ENCODE data around the gene LPCAT2. TPM values are rescaled to one million over a fixed set of nuclear protein-coding genes. Genes with fewer than 3 reads are reported as not detected.

LPCAT2 gene
- total RNA-seq, 2 experiments from 2014 or later, result not detected

DNA sequence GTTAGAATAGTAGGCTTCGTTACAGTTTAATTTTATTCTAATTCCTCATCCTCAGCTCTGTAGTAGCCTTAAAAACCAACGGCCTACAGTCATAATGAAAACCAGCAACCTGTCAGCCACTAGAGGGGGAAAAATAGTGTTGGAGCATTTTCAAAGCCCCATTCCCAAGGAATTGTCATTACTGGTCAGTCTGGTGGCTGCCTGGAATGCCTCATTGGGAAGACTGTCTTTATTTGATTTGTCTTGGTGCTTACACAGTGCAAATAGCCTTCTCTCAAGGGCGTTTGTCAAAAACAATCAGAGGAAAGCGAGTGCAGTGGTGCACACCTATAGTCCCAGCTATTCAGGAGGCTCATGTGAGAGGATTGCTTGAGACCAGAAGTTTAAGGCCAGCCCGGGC lies 4.7 kb downstream of the LPCAT2 start:
- no peaks in the 10 kb centered on the region for H3K9me2 ChIP-seq (ENCODE audit: insufficient read depth, low read length)
- no peaks in the 10 kb centered on the region for H4K20me1 ChIP-seq (ENCODE audit: insufficient read depth, low read length)
- CTCF ChIA-PET (ENCODE audit: unreplicated experiment), result no interaction called here
- BruUV-seq (replicated peaks), result no TSS peak
- intact Hi-C loops (cut with micrococcal nuclease; ENCODE audit: unreplicated experiment), result no loop called here
- no peaks in the 10 kb centered on the region for H3K9me3 ChIP-seq (ENCODE audit: low read length)
- no peak for DNase-seq (ENCODE audit: low spot score)
- H3K4me3 ChIP-seq (ENCODE audit: low read depth, low read length, poor library complexity, severe bottlenecking), result no peak overlapping the region
- H3K4me1 ChIP-seq (ENCODE audit: insufficient read depth, low read length, poor library complexity, severe bottlenecking), result no peaks in the 10 kb centered on the region
- H2AFZ ChIP-seq (ENCODE audit: low read length), result no peak overlapping the region
- no peak overlapping the region for H3K4me2 ChIP-seq (ENCODE audit: low read length)
- TF ChIP-seq, protein P1, sequence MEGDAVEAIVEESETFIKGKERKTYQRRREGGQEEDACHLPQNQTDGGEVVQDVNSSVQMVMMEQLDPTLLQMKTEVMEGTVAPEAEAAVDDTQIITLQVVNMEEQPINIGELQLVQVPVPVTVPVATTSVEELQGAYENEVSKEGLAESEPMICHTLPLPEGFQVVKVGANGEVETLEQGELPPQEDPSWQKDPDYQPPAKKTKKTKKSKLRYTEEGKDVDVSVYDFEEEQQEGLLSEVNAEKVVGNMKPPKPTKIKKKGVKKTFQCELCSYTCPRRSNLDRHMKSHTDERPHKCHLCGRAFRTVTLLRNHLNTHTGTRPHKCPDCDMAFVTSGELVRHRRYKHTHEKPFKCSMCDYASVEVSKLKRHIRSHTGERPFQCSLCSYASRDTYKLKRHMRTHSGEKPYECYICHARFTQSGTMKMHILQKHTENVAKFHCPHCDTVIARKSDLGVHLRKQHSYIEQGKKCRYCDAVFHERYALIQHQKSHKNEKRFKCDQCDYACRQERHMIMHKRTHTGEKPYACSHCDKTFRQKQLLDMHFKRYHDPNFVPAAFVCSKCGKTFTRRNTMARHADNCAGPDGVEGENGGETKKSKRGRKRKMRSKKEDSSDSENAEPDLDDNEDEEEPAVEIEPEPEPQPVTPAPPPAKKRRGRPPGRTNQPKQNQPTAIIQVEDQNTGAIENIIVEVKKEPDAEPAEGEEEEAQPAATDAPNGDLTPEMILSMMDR (conservative IDR thresholded peaks at IDR 0.05; ENCODE audit: low read length), result no peak
- no peak for TF ChIP-seq EZH2phosphoT487 (IDR thresholded peaks at IDR 0.05; ENCODE audit: borderline replicate concordance, low read depth, low read length)
- no peak overlapping the region for H3K27ac ChIP-seq (ENCODE audit: low read depth, low read length, poor library complexity, severe bottlenecking)
- POLR2A ChIA-PET, result interaction anchor here (2.2 kb wide), 1 partner anchor 34 kb away, joined by 9 read pairs; no protein-coding TSS in a partner anchor
- no peaks in the 10 kb centered on the region for H3K36me3 ChIP-seq (ENCODE audit: insufficient read depth, low read length)
- H3K79me2 ChIP-seq (ENCODE audit: insufficient read depth, low read depth, low read length), result no peaks in the 10 kb centered on the region

DNA sequence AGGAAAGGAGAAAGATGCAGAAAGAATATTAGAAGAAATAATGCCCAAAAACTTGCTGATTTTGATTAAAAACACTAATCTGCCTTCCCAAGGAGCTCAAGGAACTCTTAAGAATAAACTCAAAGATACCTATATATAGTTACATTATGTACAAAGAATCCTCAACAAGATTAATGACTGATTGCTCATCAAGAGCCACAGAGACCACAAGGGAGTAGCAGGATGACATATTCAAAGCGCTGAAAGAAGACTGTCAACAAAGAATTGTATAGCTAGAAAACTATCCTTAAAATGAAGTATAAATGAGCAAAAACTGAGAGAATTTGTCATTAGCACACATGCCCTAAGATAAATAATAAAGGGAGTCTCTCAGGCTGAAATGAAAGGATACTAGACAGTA lies 6.2 kb downstream of the LPCAT2 start:
- Histone ChIP-seq H3K4me3 (ENCODE audit: low read depth, low read length, poor library complexity, severe bottlenecking) (no peak overlapping the region), H3K9me2 (ENCODE audit: insufficient read depth, low read length) (no peaks in the 10 kb centered on the region), H3K36me3 (ENCODE audit: insufficient read depth, low read length) (no peaks in the 10 kb centered on the region), H3K9me3 (ENCODE audit: low read length) (no peaks in the 10 kb centered on the region), H4K20me1 (ENCODE audit: insufficient read depth, low read length) (no peaks in the 10 kb centered on the region), H2AFZ (ENCODE audit: low read length) (no peak overlapping the region), H3K4me1 (ENCODE audit: insufficient read depth, low read length, poor library complexity, severe bottlenecking) (no peaks in the 10 kb centered on the region), H3K4me2 (ENCODE audit: low read length) (no peak overlapping the region), H3K79me2 (ENCODE audit: insufficient read depth, low read depth, low read length) (no peaks in the 10 kb centered on the region), H3K27ac (ENCODE audit: low read depth, low read length, poor library complexity, severe bottlenecking) (no peak overlapping the region)
- BruUV-seq (replicated peaks), result no TSS peak
- CTCF ChIA-PET (ENCODE audit: unreplicated experiment), result no interaction called here
- DNase-seq (ENCODE audit: low spot score), result no peak
- POLR2A ChIA-PET, result interaction anchor here (0.7 to 1.0 kb wide), 2 partner anchors 12 to 25 kb away, joined by 3 read pairs; no protein-coding TSS in a partner anchor
- intact Hi-C loops (cut with micrococcal nuclease; ENCODE audit: unreplicated experiment), result no loop called here
- TF ChIP-seq, protein P1 (conservative IDR thresholded peaks at IDR 0.05; ENCODE audit: low read length), result no peak
- no peak for TF ChIP-seq EZH2phosphoT487 (IDR thresholded peaks at IDR 0.05; ENCODE audit: borderline replicate concordance, low read depth, low read length)

DNA sequence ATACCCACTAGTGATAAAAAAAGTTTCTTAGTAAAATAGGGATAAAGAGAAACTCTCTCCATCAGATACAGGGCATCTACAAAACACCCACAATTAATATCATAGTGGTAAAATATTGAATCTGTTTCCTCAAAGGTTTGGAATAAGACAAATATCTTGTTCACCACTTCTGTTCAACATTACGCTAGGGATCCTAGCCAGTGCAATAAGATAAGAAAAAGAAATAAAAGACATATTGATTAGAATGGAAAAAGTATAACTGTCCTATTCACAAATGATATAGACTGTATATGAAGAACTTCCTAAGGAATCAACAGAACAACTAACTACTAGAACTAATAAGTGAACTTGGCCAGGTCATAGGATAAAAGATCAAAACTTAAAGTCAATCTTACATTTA lies 12.9 kb downstream of the LPCAT2 start:
- POLR2A ChIA-PET, result no interaction called here
- H3K4me3 ChIP-seq (ENCODE audit: low read depth, low read length, poor library complexity, severe bottlenecking), result no peak overlapping the region
- H2AFZ ChIP-seq (ENCODE audit: low read length), result no peak overlapping the region
- no peak for DNase-seq (ENCODE audit: low spot score)
- no TSS peak for BruUV-seq (replicated peaks)
- CTCF ChIA-PET (ENCODE audit: unreplicated experiment), result no interaction called here
- H4K20me1 ChIP-seq (ENCODE audit: insufficient read depth, low read length), result no peaks in the 10 kb centered on the region
- TF ChIP-seq EZH2phosphoT487 (IDR thresholded peaks at IDR 0.05; ENCODE audit: borderline replicate concordance, low read depth, low read length), result no peak
- TF ChIP-seq, protein P1 (conservative IDR thresholded peaks at IDR 0.05; ENCODE audit: low read length), result no peak
- no peak overlapping the region for H3K4me2 ChIP-seq (ENCODE audit: low read length)
- no peak overlapping the region for H3K27ac ChIP-seq (ENCODE audit: low read depth, low read length, poor library complexity, severe bottlenecking)
- H3K79me2 ChIP-seq (ENCODE audit: insufficient read depth, low read depth, low read length), result no peaks in the 10 kb centered on the region
- intact Hi-C loops (cut with micrococcal nuclease; ENCODE audit: unreplicated experiment), result no loop called here
- H3K9me3 ChIP-seq (ENCODE audit: low read length), result peaks cover 10% of the 10 kb centered on the region; the same call in 1 of the 2 replicates
- no peaks in the 10 kb centered on the region for H3K36me3 ChIP-seq (ENCODE audit: insufficient read depth, low read length)
- H3K9me2 ChIP-seq (ENCODE audit: insufficient read depth, low read length), result no peaks in the 10 kb centered on the region
- H3K4me1 ChIP-seq (ENCODE audit: insufficient read depth, low read length, poor library complexity, severe bottlenecking), result no peaks in the 10 kb centered on the region

Data from OCI-LY7 (cell line).